Cardiac septum (tissue), 1 donor: ENCODE results near the gene FAM241B. TPM values are rescaled to one million over a fixed set of nuclear protein-coding genes. Genes with fewer than 3 reads are reported as not detected.

Experiments
- DNase-seq: peaks from one replicate; pipeline ENCODE4 v3.0.0-alpha.2; 2020; ENCODE audit warnings: low spot score
- intact Hi-C: fragments of 100-400 bp; cut with DNase I; formaldehyde crosslinking; loops from one replicate; pipeline ENCODE4 v1.14.0; 2022
- total RNA-seq: library from RNA; stranded (reverse); fragmentation: NEBNext Ultra II Directional; extraction: Animal tissue kit (Norgen Biotek cat#: 25700); gene quantifications from one replicate; pipeline ENCODE4 v1.2.1, GENCODE V29; 2021
- donor health status: DM: no; HTN: no; CAD: no.

The FAM241B gene
- total RNA-seq, 1 donor from 2014 or later, result 5.7 TPM

DNA sequence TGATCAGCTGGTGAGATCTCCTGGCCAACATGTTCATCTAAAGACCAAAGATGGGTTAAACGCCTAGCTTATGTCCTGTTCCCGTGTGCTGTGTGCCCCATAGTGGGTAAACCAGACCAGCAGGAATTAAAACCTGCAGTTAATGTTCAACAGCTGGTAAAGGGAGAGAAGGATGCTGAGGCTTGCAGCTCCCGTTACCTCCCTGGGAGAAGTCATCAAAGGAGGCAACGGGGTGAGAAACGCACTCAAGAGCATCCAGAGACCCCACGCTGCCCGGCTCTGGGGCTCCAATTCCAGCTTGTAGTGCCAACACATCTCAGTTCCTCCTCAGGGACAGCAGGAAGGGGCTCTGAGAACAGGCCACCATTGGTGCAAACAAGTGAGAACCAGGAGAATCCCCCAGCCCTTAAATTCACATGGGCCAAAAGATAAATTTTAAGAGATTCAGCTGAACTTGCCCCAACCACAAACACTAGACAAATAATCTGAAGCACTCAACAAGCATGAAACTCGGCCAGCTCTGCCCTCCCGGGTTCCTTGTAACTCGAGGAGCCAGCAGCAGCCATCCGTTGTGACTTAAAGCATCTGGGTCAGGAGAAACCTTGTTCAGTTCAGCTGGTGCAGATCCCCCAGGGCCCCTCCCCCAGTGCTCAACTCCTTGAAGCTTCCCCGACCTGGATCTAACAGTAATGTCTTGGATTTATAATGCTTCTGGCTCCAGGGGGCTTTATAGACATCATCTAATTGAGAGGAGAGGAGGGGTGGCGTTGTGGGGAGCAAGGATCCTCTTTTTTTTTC lies 29.4 kb downstream of the FAM241B start:
- intact Hi-C loops, result no loop called here

DNA sequence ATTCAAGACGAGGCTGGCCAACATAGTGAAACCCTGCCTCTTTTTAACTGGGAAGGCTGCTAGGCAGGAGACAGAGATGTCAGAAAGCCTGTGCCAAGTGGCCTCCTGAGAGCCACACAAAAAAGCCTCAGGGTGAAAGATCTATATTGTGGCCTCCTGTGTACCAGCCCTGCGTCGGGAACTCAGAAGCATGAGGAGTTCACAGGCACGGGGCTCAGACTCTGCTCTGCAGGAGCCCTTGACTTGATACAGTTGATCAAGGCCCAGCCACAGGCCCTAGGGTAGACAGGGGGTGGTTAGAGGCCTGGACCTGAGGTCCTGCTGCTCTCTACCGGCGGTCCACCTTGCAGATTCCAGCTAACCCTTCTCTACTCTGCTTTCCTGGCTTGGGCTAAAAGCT lies 30.2 kb downstream of the FAM241B start:
- intact Hi-C loops, result no loop called here
- no peak for DNase-seq

More for the DNA sequence above, 29.4 kb downstream of the FAM241B start:
- no peak for DNase-seq

DNA sequence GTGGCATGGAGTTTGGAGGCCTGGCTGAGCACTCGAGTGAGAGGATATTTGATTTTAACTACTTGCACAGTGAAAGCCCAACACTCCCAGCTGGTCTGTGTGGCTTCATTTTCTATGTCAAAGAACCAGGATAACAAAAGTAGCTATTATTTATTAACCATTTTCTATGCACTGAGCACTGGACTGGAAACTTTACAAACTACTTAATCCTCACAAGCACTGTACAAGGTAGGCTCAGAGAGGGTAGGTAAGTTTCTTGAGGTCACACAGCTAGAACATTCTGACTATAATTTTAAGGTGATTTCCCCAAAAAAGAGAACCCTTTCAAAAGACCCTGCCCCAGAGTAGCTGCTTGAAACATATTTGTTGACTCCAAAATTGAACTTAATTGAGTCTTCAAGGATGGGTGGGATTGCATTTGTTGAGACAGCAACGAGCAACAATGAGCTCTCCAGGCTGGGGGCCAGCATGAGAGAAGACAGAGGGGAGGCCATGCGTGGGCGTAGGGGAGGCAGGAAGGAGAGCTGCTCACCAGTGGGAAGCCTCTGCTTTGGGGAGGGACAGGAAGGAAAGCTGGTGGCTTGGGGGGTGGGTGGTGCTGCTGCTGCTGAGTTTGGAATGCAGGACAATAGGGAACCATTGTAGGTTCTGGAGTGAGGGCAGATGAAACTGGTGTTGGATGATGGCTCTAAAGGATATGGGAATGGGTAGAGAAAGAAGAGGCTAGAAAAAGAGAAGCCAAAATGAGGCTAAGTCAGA lies 31.5 kb downstream of the FAM241B start:
- DNase-seq, result no peak
- intact Hi-C loops, result no loop called here

DNA sequence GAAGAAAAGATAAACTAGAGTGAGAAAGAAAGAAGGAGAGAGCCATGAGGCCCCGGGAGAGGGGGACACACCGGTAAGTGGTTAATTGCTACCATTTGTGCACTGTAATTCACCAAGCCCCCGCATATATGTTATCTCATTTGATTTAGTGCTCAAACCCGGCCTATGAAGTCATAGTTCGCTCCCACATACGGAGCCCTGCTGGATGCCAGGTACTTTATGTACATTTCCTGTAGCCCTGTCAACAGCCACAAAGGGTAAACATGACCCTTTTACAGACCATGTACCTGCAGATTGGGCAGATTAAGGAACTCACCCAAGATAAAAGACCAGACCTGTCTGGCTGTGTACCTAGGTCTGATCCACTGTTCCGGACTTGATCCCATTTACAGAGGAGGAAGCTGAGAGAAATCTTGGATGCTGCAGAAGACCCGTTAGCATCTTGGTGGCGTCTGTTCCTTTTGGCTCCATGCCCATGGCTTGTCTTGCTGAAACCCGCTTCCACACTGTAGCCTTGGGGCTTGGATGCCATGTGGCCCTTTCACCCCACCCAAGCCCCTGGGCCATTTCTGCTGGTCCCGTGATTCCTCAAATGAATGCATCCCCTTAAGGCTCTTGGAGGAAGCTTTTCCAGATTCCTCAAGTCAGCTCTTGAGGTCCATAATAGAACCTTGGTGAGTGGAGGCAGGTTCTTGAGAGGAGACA lies 32.3 kb downstream of the FAM241B start:
- intact Hi-C loops, result no loop called here
- no peak for DNase-seq

DNA sequence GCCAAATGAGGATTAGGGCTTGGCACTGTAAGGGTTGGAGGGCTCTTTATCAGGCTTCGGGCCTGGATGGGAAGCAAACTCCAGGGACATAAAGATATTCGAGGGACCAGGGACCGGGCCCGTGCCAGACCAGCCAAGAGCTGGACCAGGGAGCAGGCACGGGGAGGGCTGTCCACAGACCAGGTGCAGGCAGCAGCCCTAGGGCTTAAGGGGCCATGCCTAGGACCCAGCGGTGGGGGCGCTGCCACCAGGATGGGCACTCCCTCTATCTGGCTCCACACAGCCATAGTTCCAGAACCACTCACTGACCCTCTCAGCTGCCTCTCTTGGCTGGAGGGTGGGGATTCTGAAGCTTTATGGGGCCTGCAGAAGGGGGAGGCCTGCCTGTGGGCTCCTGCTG lies 32.9 kb downstream of the FAM241B start:
- DNase-seq, result no peak
- intact Hi-C loops, result no loop called here

DNA sequence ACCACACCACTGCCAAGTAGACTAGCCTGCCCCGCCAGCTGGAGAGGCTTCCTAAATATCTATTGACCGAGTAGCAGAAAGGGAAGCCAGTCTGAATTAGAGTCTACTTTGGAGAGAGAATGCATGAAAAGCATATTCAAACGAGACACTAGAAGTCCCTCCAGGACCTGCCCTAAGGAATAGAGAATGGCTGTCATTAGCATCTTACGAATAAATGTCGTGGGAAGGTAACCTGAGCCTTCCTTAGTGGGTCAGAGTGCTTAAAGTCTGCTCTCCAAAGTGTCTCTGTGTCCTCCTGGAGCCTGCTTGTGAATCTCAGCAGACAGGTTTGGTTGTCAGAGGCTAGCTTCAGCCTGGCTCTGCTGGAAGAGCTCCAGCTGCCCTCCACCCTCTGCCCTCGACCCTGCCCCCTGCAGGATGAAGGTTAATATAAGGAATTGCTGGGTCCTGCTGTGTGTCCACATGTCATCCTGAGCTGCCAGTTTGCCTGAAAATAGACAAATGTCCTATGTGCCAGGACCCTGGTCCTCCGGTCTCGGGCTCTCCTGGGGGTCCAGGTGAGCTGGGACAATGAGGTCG lies 33.4 kb downstream of the FAM241B start:
- DNase-seq, result no peak
- intact Hi-C loops, result no loop called here

DNA sequence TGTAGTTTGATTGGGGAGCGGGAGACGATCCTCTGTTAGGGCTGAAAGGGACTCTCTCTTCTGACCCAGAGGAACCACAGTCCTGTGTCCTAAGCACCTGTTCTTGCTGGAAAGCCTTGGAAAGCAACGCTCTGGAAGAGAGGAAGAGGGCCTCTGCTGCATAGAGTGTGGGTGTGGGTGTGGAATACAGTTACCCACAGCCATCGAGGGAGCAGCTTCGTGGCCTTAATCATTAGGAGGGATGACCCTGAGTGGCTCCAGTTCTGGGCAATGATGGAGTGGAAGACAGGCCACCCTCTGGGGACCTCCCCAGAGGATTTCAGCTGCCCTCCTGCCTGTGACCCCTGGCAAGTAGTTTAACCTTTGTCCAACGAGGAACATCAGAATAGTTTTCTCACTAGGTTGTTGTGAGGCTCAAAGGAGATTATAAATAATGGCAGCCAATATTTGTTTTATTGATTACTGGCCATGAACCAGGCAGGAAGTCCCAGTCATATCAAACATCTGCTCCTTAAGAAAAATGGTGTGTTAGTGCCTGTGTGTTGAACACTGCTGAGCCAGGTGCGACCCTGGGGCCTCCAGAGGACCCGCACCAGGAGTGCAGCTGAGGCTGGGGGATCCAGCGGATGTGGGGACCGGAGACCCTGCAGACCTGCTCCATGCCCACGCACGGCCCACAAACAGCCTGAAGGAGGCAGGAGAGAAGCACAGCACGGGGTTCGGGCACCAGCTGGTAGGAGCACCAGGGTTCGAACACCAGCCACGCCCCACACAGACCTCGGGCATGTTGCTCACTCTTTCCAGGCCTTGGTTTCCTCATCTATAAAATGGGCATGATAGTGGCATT lies 35.6 kb downstream of the FAM241B start:
- DNase-seq, result no peak
- intact Hi-C loops, result no loop called here

DNA sequence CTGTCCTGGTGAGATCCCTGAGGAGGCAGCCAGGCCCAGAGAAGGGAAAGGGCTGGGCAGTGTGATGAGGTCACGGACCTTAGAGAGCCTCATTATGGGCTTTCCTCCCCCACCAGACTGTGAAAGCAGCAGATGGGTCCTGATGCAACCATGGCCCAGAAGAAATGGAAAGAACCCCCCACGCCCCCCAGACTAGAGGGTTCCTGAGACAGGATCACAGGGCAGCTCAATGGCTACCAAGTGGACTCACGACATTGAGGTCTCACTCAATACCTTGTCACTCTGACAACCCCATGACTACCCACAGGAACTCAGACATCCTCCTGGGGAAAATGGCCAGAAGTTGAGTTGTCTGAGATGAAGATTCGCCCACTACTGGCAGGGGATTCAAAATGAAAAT lies 36.7 kb downstream of the FAM241B start:
- no peak for DNase-seq
- intact Hi-C loops, result no loop called here

DNA sequence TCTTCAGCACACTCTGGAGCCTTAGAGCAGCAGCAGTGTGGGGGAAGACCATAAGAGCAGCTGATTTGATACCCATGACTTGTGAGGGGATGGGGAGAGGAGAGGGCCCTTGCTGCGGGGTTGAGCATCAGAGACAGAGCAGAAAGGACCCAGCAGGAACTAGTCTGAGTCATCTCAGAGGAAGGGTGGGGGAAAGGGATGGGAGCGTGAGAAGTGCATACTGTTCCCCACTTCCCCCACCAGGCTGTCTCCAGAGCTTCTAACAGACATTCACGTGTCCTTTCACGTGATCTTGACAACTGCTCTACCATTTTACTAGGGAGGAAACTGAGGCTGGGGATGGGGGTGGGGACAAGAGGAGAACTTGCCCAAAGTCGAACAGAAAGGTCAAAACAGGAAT lies 38.7 kb downstream of the FAM241B start:
- intact Hi-C loops, result no loop called here

DNA sequence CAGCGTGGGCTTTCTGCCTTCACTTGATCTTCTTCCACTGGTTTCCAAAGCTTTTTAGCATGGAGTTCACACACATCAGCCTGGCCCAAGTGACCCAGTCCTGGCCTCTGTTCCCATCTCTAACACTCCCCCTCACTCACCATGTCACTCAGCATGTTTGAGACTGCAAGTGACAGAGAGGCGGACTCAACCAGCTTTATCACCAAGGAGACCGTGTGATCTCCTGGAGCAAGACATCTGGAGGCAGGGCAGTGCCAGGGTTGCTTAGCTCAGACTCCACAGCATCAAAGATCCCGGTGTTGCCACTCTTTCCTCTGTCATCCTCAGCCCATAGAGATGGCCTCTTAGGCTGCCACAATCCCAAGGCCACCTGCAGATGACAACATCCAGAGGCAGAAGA lies 39.4 kb downstream of the FAM241B start:
- DNase-seq, result no peak
- intact Hi-C loops, result no loop called here

More for the DNA sequence above, 38.7 kb downstream of the FAM241B start:
- DNase-seq, result no peak

DNA sequence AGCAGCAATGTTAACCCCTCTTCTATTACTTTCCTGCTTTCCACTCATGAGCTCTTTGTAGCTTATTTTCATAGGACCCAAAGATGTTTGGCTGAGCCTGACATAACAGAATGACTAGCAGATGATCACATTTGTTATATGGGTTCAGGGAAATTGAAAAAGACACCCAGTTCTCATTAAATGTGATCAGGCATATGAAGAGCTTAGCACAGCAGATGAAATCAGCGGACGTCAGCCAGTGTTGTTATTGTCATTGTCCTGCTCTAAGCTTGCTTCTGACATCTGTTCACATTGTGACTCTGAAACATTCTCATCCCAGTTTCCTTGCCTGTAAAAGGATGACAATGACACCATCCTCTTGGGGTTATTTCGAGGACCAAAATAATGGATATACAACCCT lies 43.5 kb downstream of the FAM241B start:
- intact Hi-C loops, result no loop called here
- DNase-seq, result no peak

DNA sequence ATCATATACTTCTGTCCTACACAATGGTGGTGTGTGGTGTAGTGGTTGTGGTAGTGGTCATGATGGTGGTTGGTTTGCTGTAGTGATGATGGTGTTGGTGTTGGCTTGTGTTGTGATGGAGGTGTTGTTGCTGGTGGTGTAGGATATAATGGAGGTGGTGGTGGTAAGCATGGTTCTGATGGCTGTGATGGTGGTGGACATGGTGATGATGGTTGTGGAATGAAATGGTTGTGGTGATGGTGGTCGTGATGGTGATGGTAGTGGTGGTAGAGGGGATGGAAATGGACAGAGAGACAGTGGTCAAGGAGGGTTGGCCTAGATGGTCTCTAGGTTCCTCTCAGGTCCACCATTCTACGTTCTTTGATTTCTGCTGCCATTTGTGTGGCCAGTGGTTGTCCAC lies 44.7 kb downstream of the FAM241B start:
- DNase-seq, result no peak

DNA sequence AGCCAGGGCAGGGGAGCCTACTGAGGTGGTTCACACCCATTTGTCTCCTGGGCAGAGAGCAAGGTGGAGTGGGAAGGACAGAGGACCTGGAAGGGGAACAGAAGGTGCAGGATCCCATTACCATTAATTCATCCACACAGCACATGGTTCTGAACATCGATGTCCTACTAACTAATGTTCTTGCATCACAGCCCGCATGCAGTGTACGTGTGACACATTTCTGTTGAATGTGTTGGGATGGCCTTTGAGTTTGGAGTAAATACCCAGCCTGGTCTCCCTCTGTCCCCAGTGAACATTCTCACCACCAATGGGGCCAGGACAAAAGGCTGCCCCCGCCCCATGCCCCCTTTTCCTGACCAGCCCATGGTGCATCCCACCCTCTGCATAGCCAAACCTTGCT lies 46.3 kb downstream of the FAM241B start:
- intact Hi-C loops, result no loop called here
- DNase-seq, result no peak

More for the DNA sequence above, 44.7 kb downstream of the FAM241B start:
- intact Hi-C loops, result no loop called here

DNA sequence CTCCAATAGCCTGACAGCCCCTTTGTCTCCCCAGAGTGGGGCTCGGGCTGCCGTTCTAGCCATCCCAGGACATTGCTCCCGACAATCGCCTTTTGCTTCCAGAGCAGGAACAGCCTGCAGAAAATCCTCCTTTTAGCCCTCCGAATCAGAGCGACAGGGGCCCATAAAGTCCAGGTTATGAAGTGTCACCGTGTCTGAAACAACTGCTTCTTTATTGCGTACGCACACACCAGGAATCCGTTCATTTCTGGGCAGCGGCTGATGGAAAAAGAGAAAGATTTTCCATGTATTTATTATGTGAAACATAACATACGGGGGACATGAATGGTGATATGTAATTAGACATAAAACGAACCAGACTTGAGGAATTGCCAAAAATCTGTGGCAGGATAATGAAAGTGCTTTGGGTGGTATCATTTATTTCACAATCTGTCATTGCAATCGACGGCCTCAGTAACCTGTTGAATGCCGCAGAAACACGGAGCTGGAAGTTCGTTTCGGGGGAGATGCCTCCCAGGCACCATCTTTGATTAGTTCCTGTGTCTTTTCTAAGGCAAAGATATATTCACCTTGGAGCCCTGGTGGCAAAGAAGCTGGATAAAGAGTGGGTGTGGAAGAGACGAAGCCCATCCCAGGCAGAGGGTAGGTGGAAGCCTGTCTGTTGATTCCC lies 48.1 kb downstream of the FAM241B start:
- intact Hi-C loops, result no loop called here
- DNase-seq, result no peak

DNA sequence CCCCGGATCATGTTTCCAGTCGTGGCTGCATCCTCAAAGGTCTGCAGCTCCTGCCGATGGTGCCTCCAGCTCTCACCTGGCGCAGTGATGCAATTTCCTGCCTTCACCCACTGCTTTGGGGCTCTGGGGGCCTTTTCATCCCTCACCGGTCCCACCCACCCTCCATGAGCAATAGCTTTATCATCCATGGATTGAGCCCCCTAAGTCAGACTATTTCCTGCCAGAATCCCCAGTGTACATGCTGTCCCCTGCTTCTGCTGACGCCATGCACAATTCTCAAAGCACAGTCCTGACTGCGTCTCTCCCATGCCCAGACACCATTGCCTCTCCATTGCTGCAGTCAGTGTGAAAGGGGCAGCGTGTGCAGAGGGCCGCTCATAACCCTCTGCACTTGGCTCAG lies 49.7 kb downstream of the FAM241B start:
- peak; percentile 41 for DNase-seq
- intact Hi-C loops, result loop anchor here (5.0 kb wide), 1 partner anchor 352 kb away; no protein-coding TSS in a partner anchor

DNA sequence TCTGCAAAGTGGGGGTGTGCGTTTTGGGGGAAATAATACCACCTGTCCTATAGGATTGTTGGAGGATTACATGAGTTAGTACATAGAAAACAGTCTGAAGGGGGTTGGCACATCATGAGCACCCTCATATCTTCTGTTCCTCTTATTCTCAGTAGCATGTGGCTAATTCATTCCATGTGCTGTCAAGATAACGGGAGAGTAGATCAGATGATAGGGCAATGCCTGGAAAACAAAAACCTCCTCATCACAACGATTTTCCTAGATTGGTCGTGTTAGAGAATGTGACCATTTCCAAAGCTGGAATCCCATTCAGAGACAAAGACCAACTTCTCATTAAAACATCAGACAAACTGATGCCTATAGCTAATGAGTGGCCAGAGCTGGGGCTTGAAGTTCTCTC lies 50.6 kb downstream of the FAM241B start:
- no peak for DNase-seq
- intact Hi-C loops, result loop anchor here (5.0 kb wide), 1 partner anchor 353 kb away; no protein-coding TSS in a partner anchor

DNA sequence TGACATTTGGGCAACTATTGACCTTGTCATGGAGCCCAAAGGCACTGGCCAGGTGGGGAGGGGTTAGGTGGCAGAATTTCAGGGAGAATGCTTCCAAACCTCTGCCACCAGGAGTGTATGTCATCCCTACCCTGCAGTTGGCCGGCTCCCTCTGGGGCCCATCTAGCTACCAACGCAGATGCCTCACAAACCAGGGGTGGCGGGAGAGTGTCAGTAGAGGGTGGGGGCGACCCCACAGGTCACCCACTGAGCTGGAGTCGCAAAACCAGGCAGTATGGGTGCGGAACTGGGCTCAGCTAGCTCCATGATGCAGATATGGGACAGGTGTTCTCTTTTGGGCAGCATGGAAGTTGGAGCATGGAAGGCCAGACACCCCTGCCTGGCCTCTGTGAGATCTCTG lies 51.4 kb downstream of the FAM241B start:
- peak; percentile 53 for DNase-seq
- intact Hi-C loops, result loop anchor here (5.0 kb wide), 1 partner anchor 354 kb away; no protein-coding TSS in a partner anchor

DNA sequence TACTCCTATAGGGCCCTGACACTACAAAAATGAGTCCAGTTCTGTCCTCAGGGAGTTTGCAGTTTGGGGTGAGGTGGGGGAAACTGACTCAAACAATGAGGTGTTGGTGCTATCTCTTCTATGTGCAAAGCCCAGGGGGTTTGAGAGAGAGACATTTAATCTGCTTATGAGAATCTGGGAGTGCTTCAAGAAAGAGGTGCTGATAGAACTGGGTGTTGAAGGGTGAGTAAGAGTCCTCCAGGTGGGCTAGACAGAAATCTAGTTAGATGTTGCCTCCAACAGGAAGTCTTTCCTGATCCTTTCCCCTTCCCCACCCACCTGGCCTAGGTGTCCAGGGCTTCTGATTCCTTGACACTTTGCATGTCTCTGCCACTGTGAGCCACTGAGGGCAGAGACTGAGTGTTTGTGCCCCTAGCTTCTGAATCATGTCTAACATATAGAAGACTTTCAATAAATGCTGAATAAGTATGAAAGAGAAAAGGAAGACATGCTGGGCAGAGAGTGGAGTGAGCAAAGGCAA lies 53.0 kb downstream of the FAM241B start:
- intact Hi-C loops, result loop anchor here (5.0 kb wide), 1 partner anchor 356 kb away; no protein-coding TSS in a partner anchor
- DNase-seq, result peak; percentile 53
